Measurements from ENCODE around the gene MFF.
A peak's percentile ranks its signal among the peaks of the same experiment; 100 is the strongest.
"Not testable (repeated sequence)": the region's sequence is repeated elsewhere in the genome, so short reads cannot be mapped to it uniquely, and the experiment has no call there.

MFF gene

GRCh38 chr2:227337442-227337841, 12.4 kb downstream of the MFF start:
- DNase-seq, result no peak

- no peak for DNase-seq
Observed at GRCh38 chr2:227339098-227339599, 14.1 kb downstream of the MFF start.

GRCh38 chr2:227340106-227340505, 15.1 kb downstream of the MFF start:
- DNase-seq, result no peak

GRCh38 chr2:227341553-227341952, 16.5 kb downstream of the MFF start:
- DNase-seq, result no peak

- no peak for DNase-seq
Observed at GRCh38 chr2:227344231-227344630, 19.2 kb downstream of the MFF start.

- DNase-seq, result no peak
Observed at GRCh38 chr2:227347117-227347516, 22.1 kb downstream of the MFF start.

- no peak for DNase-seq
Observed at GRCh38 chr2:227348324-227348723, 23.3 kb downstream of the MFF start.

GRCh38 chr2:227349989-227350612, 25.1 kb downstream of the MFF start:
- no peak for DNase-seq

GRCh38 chr2:227351639-227352038, 26.6 kb downstream of the MFF start:
- no peak for DNase-seq

GRCh38 chr2:227360351-227360750, 35.3 kb downstream of the MFF start:
- no peak for DNase-seq

- DNase-seq, result no peak
Observed at GRCh38 chr2:227363756-227364155, 38.7 kb downstream of the MFF start.

GRCh38 chr2:227364585-227365263, 39.7 kb downstream of the MFF start:
- DNase-seq, result not testable (repeated sequence)

GRCh38 chr2:227365833-227366232, 40.8 kb downstream of the MFF start:
- no peak for DNase-seq

GRCh38 chr2:227366769-227367426, 41.8 kb downstream of the MFF start:
- no peak for DNase-seq

- DNase-seq, result no peak
Observed at GRCh38 chr2:227367427-227367795, 42.4 kb downstream of the MFF start.

- no peak for DNase-seq
Observed at GRCh38 chr2:227368574-227368973, 43.5 kb downstream of the MFF start.

GRCh38 chr2:227370092-227370491, 45.0 kb downstream of the MFF start:
- no peak for DNase-seq

GRCh38 chr2:227370791-227371312, 45.8 kb downstream of the MFF start:
- peak; percentile 74 for DNase-seq

GRCh38 chr2:227373389-227373788, 48.3 kb downstream of the MFF start:
- DNase-seq, result no peak

- DNase-seq, result no peak
Observed at GRCh38 chr2:227374158-227374557, 49.1 kb downstream of the MFF start.

- no peak for DNase-seq
Observed at GRCh38 chr2:227376656-227377396, 51.8 kb downstream of the MFF start.

GRCh38 chr2:227377467-227378351, 52.7 kb downstream of the MFF start:
- DNase-seq, result no peak

Data from CD4-positive, alpha-beta T cell treated with Interferon gamma for 1 hour (primary cell).